BJ (cell line): Measurements from ENCODE around the gene TSSK2. TPM values are rescaled to one million over a fixed set of nuclear protein-coding genes. Genes with fewer than 3 reads are reported as not detected.

Experiments
- CTCF ChIA-PET: fragments of 350-600 bp; formaldehyde crosslinking; extraction: SDS; loops from one replicate; lab custom pipeline; 2021; ENCODE audit warnings: antibody characterized with exemption, inconsistent platforms; lab: Yijun Ruan, JAX
- POLR2A ChIA-PET: fragments of 300-600 bp; sonication (Branson Sonifier 250); formaldehyde crosslinking; extraction: SDS; loops from one replicate; lab custom pipeline; 2021; ENCODE audit warnings: antibody characterized with exemption; lab: Charles Lee
- DNase-seq: peaks from one replicate; pipeline ENCODE4 v3.0.0-alpha.2; 2011; ENCODE audit warnings: low read depth
- H3K27me3 ChIP-seq: 2 replicates; pipeline ENCODE4 v1.6.0; 2011; ENCODE audit warnings: low read length; ENCODE audit not compliant: control insufficient read depth, insufficient read depth
- H3K36me3 ChIP-seq: 2 replicates; pipeline ENCODE4 v1.5.1; 2011; ENCODE audit warnings: low read length; ENCODE audit not compliant: control insufficient read depth, insufficient read depth
- H3K4me3 ChIP-seq: 2 replicates; pipeline ENCODE4 v1.5.1; 2011; ENCODE audit warnings: low read depth, mild to moderate bottlenecking, control low read depth, low read length
- CTCF ChIP-seq: IDR thresholded peaks from 2 replicates; pipeline ENCODE4 v1.5.1; 2011; ENCODE audit warnings: low read depth, mild to moderate bottlenecking, control low read depth, inconsistent platforms, low read length, moderate library complexity; ENCODE audit not compliant: insufficient read depth
- polyA plus RNA-seq: library from polyadenylated mRNA; depleted of rRNA; stranded (reverse); fragments of >200 nt; gene quantifications from 2 replicates; pipeline ENCODE4 v1.2.3, GENCODE V29; 2011

The TSSK2 gene
- polyA plus RNA-seq, 1 experiment = not detected

GRCh38 chr22:19110646-19111045 is 20.5 kb upstream of the TSSK2 start:
- CTCF ChIA-PET = interaction anchor here (0.7 to 1.6 kb wide), 3 partner anchors 8 to 34 kb away, joined by 3 to 4 read pairs (median 3); partner anchors contain the start of gene ESS2
- Histone ChIP-seq H3K4me3 (no peak overlapping the region), H3K27me3 (no peaks in the 10 kb centered on the region), H3K36me3 (no peaks in the 10 kb centered on the region)
- POLR2A ChIA-PET = interaction anchor here (0.7 kb wide), 1 partner anchor 954 kb away, joined by 4 read pairs; no protein-coding TSS in a partner anchor
- TF ChIP-seq CTCF = no peak
- no peak for DNase-seq

DNA sequence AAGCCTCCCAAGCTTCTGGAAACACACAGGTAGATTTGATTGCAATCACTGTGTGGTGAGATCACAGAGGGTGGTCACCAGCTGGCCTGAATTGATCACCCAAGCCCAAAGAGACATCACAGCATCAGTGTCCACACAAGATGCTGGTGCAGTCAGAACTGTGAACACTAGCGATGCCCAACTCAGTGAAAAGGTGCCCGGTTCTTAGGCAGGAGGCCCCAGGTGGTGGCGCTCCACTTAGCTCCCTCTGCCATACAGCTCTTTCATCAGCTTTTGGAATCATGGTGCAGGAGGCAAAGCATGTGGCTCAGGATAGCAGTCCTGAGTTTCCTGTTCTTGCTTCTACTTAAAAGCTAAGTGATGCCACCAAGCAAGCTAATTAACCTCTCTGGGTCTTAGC is 20.0 kb upstream of the TSSK2 start:
- Histone ChIP-seq H3K36me3 (no peaks in the 10 kb centered on the region), H3K27me3 (no peaks in the 10 kb centered on the region), H3K4me3 (no peak overlapping the region)
- no peak for DNase-seq
- POLR2A ChIA-PET = interaction anchor here (0.7 kb wide), 1 partner anchor 954 kb away, joined by 4 read pairs; no protein-coding TSS in a partner anchor
- CTCF ChIA-PET = interaction anchor here (0.8 to 1.6 kb wide), 2 partner anchors 18 to 34 kb away, joined by 3 to 4 read pairs; partner anchors contain the start of gene ESS2
- TF ChIP-seq CTCF = no peak

DNA sequence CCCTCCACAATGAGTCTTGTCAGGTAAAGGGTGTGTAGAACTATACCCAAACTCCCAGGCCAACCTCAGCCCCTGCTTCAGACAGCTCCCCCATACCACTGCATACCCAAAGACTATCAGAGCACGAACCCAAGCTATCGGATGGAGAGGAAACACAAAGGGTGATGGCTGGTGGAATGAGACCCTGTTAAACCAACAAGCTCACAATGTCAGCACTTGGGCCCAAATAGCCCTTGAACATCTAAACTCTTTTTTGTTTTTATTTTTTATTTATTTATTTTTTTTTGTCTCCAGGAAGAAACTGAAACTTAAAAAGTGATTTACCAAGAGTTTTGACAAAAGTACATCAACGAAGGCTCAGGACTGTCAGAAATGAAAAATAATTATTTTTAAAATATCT is 19.5 kb upstream of the TSSK2 start:
- CTCF ChIA-PET = interaction anchor here (0.6 to 1.6 kb wide), 2 partner anchors 11 to 33 kb away, joined by 3 to 4 read pairs; partner anchors contain the start of genes DGCR2 and ESS2
- Histone ChIP-seq H3K36me3 (no peaks in the 10 kb centered on the region), H3K4me3 (no peak overlapping the region), H3K27me3 (no peaks in the 10 kb centered on the region)
- no peak for DNase-seq
- POLR2A ChIA-PET = no interaction called here
- no peak for TF ChIP-seq CTCF

DNA sequence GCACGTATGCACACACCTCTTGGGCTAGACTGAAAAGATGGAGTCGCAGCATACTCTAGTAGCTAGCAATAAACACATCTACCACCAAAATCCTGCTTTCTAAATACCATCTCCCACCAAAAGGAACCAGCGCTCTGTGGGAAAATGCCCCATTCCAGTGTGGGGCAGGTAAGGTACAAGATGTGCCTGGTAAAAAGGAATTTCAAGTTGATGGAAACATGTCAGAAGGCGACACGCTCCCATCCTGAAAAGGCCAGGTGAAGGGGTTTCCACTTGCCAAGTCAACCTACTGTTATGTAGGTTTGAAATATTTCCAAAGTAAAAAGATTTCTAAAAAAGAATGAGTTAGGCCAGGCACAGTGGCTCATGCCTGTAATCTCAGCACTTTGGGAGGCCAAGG is 17.7 kb upstream of the TSSK2 start:
- no peak for DNase-seq
- ChIA-PET CTCF (no interaction called here), POLR2A (no interaction called here)
- peaks cover 1% of the 10 kb centered on the region; the same call in 1 of the 2 replicates for H3K36me3 ChIP-seq
- no peak overlapping the region for H3K4me3 ChIP-seq
- TF ChIP-seq CTCF = no peak
- H3K27me3 ChIP-seq = no peaks in the 10 kb centered on the region

DNA sequence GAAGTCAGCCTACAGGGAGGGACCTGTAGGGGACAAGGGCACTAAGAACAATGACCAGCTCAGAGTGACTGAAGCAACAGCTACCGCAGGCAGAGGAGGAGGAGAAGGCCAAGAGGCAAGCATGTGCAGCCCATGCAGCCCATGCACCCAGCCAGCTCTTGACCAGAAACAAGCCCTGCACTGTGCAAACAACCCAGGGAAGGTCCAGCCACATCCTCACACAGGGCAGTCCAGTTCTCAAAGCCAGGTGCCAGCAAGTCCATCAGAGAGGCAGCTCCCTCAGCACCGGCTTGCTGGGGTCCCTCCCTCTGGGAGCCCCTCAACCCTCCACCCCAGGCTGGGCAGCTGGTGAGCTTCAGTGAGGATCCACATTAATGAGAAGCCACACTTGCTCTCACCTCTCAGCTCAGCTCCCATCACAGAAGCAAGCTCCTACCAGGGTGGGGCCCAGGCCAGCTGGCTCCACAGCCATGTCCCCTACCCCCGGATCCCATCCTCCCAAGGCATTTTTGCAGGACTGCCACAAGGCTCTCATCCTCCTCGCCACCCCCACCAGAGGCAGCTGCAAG is 16.0 kb upstream of the TSSK2 start:
- no peak for DNase-seq
- ChIA-PET CTCF (interaction anchor here (1.0 to 1.5 kb wide), 3 partner anchors 13 to 29 kb away, joined by 3 to 4 read pairs (median 3); no protein-coding TSS in a partner anchor), POLR2A (no interaction called here)
- TF ChIP-seq CTCF = no peak
- Histone ChIP-seq H3K36me3 (peaks cover 1% of the 10 kb centered on the region), H3K27me3 (no peaks in the 10 kb centered on the region), H3K4me3 (no peak overlapping the region)
